Stomach (tissue), 4 donors: ENCODE results near the gene GPRIN2.
A peak's percentile ranks its signal among the peaks of the same experiment; 100 is the strongest.

Source experiments
- EP300 ChIP-seq: sonication (generic); formaldehyde crosslinking; IDR thresholded peaks from one replicate; pipeline ENCODE4 v1.6.1; 2017; ENCODE audit warnings: antibody characterized with exemption
- POLR2A ChIP-seq, 4 donors: fragments of 450-650 bp; IDR thresholded peaks; one replicate each; pipeline ENCODE4 v1.6.1; 2016; ENCODE audit warnings: antibody characterized with exemption in 4 of 4, control low read depth in 2 of 4, mild to moderate bottlenecking in 1 of 4, moderate library complexity in 1 of 4
- POLR2AphosphoS5 ChIP-seq, 3 donors: sonication (generic); formaldehyde crosslinking; IDR thresholded peaks; one replicate each; pipeline ENCODE4 v1.6.1; 2016; ENCODE audit warnings: antibody characterized with exemption in 3 of 3
- TF ChIP-seq, protein P1 (sequence below), 7 experiments: fragments of 450-650 bp in 4 of 7; fragments of 200-600 bp in 3 of 7; sonication (generic) in 3 of 7; IDR thresholded peaks; one replicate each; pipeline ENCODE4 v1.5.1; 2016 to 2019; ENCODE audit warnings: antibody characterized with exemption in 7 of 7, control low read depth in 2 of 7, mild to moderate bottlenecking in 1 of 7

DNA sequence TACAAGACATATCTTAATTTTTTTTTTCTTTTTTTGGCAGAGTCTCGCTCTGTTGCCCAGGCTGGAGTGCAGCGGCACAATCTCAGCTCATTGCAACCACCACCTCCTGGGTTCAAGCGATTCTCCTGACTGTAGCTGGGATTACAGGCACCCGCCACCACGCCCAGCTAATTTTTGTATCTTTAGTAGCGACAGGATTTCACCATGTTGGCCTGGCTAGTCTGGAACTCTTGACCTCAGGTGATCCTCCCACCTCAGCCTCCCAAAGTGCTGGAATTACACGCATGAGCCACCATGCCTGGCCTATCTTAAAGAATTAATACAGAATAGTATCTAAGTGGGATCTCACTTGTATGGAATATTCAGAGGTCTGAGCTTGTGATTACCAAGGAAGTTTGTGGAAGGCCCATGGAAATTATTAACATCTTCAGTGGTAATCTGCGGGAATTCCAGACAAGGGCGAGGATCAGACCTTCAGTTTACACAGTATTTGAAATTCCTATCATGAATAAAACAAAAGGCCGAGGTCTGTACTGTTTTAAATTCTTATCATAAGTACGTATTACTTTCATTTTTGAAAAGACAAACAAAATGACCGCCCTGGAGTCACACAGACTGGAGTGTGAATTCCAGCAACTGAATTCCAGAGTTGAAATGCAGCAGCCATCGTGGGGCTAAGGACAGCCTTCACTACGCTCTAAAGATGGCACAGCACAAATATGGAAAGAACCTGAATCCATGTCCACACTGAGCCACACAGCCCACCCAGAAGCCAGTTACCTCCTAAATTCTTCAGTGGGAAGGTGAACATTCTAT, 16.7 kb downstream of the GPRIN2 start:
- TF ChIP-seq, protein P1, sequence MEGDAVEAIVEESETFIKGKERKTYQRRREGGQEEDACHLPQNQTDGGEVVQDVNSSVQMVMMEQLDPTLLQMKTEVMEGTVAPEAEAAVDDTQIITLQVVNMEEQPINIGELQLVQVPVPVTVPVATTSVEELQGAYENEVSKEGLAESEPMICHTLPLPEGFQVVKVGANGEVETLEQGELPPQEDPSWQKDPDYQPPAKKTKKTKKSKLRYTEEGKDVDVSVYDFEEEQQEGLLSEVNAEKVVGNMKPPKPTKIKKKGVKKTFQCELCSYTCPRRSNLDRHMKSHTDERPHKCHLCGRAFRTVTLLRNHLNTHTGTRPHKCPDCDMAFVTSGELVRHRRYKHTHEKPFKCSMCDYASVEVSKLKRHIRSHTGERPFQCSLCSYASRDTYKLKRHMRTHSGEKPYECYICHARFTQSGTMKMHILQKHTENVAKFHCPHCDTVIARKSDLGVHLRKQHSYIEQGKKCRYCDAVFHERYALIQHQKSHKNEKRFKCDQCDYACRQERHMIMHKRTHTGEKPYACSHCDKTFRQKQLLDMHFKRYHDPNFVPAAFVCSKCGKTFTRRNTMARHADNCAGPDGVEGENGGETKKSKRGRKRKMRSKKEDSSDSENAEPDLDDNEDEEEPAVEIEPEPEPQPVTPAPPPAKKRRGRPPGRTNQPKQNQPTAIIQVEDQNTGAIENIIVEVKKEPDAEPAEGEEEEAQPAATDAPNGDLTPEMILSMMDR (IDR thresholded peaks at IDR 0.05): no peak
- TF ChIP-seq POLR2A (IDR thresholded peaks at IDR 0.05) (no peak), EP300 (no peak), POLR2AphosphoS5 (IDR thresholded peaks at IDR 0.05) (peak in 1 of 3 donors; percentile 68)
